Chondrocyte (in vitro differentiated cells): Measurements from ENCODE around the gene FBXL7. TPM values are rescaled to one million over a fixed set of nuclear protein-coding genes. Genes with fewer than 3 reads are reported as not detected.

Source experiments
- DNase-seq: peaks from one replicate; pipeline ENCODE4 v3.0.0; 2021; ENCODE audit warnings: mixed read lengths, low spot score
- H3K27ac Mint-ChIP-seq: one replicate; pipeline ENCODE4 v1.8.0; 2021; ENCODE audit warnings: mild to moderate bottlenecking, moderate library complexity, mixed read lengths; ENCODE audit not compliant: unreplicated experiment
- H3K27me3 Mint-ChIP-seq: 2 replicates; pipeline ENCODE4 v1.8.0; 2021; ENCODE audit warnings: low read depth, mixed read lengths
- H3K36me3 Mint-ChIP-seq: 2 replicates; pipeline ENCODE4 v1.8.0; 2021; ENCODE audit warnings: low read depth, mixed read lengths
- H3K4me1 Mint-ChIP-seq: 2 replicates; pipeline ENCODE4 v1.8.0; 2021; ENCODE audit warnings: low read depth, mild to moderate bottlenecking, mixed read lengths
- H3K4me3 Mint-ChIP-seq: one replicate; pipeline ENCODE4 v1.8.0; 2021; ENCODE audit warnings: mild to moderate bottlenecking, moderate library complexity, mixed read lengths; ENCODE audit not compliant: unreplicated experiment
- H3K9me3 Mint-ChIP-seq: 2 replicates; pipeline ENCODE4 v1.8.0; 2021; ENCODE audit warnings: low read depth, mixed read lengths
- long read RNA-seq: library from polyadenylated mRNA; stranded (forward); transcript quantifications from one replicate; pipeline ENCODE4 v2.0.0, GENCODE V29; 2021
- total RNA-seq: library from RNA; stranded (reverse); gene quantifications from 3 replicates; pipeline ENCODE4 v1.2.1, GENCODE V29; 2021
- TF ChIP-seq, protein P1 (sequence below): fragments of 200-600 bp; sonication (generic); IDR thresholded peaks from 2 replicates; pipeline ENCODE4 v1.5.0; 2021; ENCODE audit warnings: antibody characterized with exemption, mild to moderate bottlenecking, moderate library complexity

Gene FBXL7
- total RNA-seq: 24.7 to 32.6 TPM (median 31.4 TPM) in 3 replicates
- long read RNA-seq, partial matches to known transcripts: 0 of 5 reads
- long read RNA-seq, other reads (novel, unspliced or antisense): 5 of 5 reads

DNA sequence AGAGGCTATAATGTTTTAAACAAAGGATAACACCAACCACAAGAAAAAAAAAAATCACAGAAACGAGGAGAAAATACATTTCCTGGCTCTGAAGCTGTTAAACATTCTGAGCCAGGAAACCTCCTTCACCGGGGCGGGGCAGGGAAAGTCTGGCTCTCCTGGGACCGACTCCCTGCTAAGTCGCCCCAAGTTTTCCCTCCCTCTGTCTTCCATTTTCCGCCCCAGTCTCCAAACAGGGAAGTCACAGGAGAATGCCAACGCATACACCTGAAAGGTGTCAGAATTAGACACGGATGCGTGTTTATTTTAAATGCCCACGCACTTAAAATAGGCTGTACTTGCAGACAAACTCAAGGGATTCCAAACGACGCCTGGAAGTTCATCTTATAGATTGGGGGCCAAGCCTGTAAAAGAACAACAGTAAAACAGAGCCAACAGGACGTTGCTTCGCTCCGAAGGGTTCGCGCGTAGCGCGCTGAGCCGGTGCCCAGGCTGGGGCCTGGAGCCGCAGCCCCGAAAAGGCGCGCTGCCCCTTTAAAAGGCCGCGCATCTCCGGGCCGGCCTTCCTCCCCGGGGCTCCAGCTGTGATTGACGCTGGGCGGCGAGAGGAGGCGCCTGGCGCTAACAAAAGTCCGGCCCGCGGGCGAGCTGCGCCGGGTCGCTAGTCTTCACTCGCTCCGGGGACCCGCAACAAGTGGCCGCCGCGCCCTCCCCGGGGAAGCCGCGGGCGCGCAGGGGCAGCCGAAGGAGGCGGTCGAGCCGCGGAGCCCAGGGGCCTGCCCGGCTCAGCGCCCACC lies at the start of gene FBXL7:
FBXL7 (plus strand) TSS at position 653 of the 797 bp plus-strand sequence.
- TF ChIP-seq, protein P1, sequence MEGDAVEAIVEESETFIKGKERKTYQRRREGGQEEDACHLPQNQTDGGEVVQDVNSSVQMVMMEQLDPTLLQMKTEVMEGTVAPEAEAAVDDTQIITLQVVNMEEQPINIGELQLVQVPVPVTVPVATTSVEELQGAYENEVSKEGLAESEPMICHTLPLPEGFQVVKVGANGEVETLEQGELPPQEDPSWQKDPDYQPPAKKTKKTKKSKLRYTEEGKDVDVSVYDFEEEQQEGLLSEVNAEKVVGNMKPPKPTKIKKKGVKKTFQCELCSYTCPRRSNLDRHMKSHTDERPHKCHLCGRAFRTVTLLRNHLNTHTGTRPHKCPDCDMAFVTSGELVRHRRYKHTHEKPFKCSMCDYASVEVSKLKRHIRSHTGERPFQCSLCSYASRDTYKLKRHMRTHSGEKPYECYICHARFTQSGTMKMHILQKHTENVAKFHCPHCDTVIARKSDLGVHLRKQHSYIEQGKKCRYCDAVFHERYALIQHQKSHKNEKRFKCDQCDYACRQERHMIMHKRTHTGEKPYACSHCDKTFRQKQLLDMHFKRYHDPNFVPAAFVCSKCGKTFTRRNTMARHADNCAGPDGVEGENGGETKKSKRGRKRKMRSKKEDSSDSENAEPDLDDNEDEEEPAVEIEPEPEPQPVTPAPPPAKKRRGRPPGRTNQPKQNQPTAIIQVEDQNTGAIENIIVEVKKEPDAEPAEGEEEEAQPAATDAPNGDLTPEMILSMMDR: peak; percentile 71
- Mint-ChIP-seq H3K4me1 (peaks cover 34% of the 10 kb centered on the region), H3K27ac (peak within 1 kb of the TSS; percentile 89), H3K36me3 (no peaks in the 10 kb centered on the region), H3K9me3 (no peaks in the 10 kb centered on the region), H3K27me3 (peaks cover 7% of the 10 kb centered on the region), H3K4me3 (peak within 1 kb of the TSS; percentile 89)
- DNase-seq: peak; percentile 94

DNA sequence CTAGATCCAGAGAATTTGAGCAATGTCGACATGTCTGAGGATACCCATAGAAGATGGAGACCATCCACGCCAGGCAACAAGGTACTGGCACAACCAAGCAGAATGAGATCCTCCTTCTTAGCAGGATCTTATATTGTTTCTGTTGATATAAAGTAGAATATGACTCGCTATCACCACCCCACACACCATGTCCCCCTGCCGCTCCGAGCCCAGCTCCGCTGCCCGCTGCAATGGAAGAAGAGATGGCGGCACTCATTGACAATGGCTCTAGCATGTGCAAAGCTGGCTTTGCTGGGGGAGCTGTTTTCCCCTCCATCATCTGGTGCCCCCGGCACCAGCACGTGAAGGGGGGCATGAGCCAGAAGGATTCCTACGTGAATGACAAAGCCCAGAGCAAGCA lies 49.5 kb upstream of the FBXL7 start:
- TF ChIP-seq, protein P1: no peak

DNA sequence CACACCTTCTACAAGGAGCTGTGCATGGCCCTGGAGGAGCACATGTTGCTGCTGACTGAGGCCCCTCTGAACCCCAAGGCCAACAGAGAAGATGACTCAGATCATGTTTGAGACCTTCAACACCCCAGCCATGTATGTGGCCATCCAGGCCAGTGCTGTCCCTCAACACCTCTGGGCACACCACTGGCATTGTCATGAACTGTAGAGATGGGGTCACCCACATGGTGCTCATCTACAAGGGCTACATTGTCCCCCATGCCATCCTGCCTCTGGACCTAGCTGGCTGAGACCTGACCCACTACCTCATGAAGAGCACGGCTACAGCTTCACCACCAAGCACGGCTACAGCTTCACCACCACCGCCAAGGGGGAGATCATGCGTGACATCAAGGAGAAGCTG lies 49.0 kb upstream of the FBXL7 start:
- DNase-seq: no peak
- H3K27ac Mint-ChIP-seq: no peak overlapping the region
- no peak overlapping the region for H3K4me3 Mint-ChIP-seq
- H3K4me1 Mint-ChIP-seq: peaks cover 33% of the 10 kb centered on the region
- H3K9me3 Mint-ChIP-seq: peaks cover 9% of the 10 kb centered on the region
- TF ChIP-seq, protein P1: no peak
- peaks cover 19% of the 10 kb centered on the region for H3K27me3 Mint-ChIP-seq
- peaks cover 5% of the 10 kb centered on the region for H3K36me3 Mint-ChIP-seq

More for the DNA sequence above, 49.5 kb upstream of the FBXL7 start:
- DNase-seq: no peak
- Mint-ChIP-seq H3K4me3 (no peak overlapping the region), H3K27ac (no peak overlapping the region), H3K27me3 (peaks cover 15% of the 10 kb centered on the region), H3K9me3 (peaks cover 4% of the 10 kb centered on the region), H3K4me1 (peaks cover 36% of the 10 kb centered on the region), H3K36me3 (peaks cover 2% of the 10 kb centered on the region)

DNA sequence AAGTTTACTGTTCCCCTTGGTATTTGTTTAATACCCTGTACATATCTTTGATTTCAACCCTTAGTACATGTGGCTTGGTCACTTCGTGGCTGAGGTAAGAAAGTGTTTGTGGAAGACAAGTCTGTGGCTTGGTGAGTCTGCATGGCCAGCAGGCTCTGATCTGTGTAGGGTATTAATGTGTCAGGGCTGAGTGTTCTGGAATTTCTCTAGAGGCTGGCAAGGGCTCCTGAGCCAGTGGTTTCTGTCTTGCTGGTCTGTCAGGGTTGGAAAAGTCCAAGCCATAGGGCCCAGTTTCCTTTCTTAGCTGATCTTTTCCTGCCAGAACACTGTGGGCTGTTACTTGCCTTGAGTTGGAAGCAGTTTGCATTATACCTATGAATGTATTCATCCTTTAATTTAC lies 48.0 kb upstream of the FBXL7 start:
- Mint-ChIP-seq H3K27me3 (peaks cover 23% of the 10 kb centered on the region), H3K4me3 (no peak overlapping the region), H3K4me1 (peaks cover 23% of the 10 kb centered on the region), H3K9me3 (peaks cover 15% of the 10 kb centered on the region), H3K36me3 (peaks cover 6% of the 10 kb centered on the region), H3K27ac (peak overlapping the region; percentile 78)
- no peak for DNase-seq
- TF ChIP-seq, protein P1: no peak

DNA sequence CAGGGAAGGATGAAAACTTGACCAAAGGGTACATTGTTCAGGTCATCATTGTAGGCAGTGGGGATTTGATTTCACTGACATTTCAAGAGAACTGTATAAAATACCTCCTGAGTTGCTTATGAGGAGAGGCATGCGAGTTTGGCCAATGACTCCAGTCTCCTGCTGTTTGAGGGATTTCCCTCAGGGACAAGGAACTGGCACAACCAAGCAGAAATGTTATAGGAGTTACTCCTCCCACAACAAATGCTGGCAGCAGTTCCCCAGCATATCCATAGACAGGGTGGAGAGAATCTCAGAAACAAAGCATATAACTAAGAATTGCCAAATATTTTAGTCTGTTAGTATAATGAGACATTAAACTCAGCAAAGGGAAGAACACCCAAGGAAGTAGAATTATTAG lies 47.2 kb upstream of the FBXL7 start:
- H3K9me3 Mint-ChIP-seq: peaks cover 15% of the 10 kb centered on the region
- H3K4me1 Mint-ChIP-seq: peaks cover 21% of the 10 kb centered on the region
- H3K27me3 Mint-ChIP-seq: peaks cover 24% of the 10 kb centered on the region
- H3K4me3 Mint-ChIP-seq: no peak overlapping the region
- peaks cover 7% of the 10 kb centered on the region for H3K36me3 Mint-ChIP-seq
- H3K27ac Mint-ChIP-seq: peak overlapping the region; percentile 70
- no peak for DNase-seq
- TF ChIP-seq, protein P1: no peak
